GM18867 (cell line): ENCODE measurements around the gene MAD1L1.
"Not testable (repeated sequence)": the region's sequence is repeated elsewhere in the genome, so short reads cannot be mapped to it uniquely, and the experiment has no call there.

Source experiments
- ATAC-seq: cut with Tn5 transposase; IDR thresholded peaks from one replicate; pipeline ENCODE4 v1.9.1; 2021; ENCODE audit warnings: mild to moderate bottlenecking, moderate library complexity; ENCODE audit not compliant: unreplicated experiment

MAD1L1 gene

DNA sequence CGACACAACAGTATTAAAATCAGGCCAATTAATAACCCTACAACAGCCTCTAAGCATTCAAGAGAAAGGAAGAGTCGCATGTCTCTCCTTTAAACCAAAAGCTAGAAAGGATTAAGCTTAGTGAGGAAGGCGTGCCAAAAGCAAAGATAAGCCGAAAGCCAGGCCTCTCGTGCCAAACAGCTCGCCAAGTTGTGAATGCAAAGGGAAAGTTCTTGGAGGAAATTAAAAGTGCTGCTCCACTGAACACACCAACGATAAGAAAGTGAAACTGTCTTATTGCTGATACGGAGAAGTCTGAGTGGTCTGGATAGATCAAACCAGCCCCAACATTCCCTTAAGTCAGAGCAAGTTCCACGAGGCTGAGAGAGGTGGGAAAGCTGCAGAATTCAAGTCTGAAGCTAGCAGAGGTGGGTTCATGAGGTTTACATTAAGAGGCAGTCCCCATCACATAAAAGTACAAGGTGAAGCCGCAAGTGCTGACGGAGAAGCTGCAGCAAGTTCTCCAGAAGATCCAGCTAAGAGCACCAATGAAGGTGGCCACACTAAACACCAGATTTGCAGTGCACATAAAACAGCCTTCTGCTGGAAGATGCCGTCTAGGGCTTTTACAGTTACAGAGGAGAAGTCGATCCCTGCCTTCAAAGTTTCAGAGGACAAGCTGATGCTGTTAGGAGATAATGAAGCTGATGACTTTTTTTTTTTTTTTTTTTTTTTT lies 194.8 kb downstream of the MAD1L1 start:
- ATAC-seq, result no peak

- no peak for ATAC-seq
Observed at GRCh38 chr7:2037301-2037807, 195.4 kb downstream of the MAD1L1 start.

DNA sequence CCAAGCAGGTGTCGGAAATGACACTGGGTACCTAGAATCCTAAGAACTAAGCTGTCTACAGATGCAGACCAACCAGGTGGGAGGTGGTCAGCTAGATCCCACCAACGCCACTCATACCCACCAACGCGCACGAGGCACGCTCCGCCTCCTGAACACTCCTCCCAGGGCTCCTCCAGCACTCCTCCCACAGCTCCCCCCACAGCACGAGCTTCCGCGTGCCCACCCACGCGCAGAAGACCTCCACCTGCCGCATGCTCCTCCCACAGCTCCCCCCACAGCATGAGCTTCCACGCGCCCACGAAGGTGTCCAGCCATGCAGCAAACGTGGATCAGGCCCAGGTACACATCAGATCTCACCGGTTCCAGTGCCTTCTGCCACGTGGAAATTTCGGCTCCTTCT lies 196.0 kb downstream of the MAD1L1 start:
- no peak for ATAC-seq

GRCh38 chr7:2036201-2036600 lies 196.5 kb downstream of the MAD1L1 start:
- not testable (repeated sequence) for ATAC-seq

GRCh38 chr7:2034291-2035201 lies 198.2 kb downstream of the MAD1L1 start:
- no peak for ATAC-seq

DNA sequence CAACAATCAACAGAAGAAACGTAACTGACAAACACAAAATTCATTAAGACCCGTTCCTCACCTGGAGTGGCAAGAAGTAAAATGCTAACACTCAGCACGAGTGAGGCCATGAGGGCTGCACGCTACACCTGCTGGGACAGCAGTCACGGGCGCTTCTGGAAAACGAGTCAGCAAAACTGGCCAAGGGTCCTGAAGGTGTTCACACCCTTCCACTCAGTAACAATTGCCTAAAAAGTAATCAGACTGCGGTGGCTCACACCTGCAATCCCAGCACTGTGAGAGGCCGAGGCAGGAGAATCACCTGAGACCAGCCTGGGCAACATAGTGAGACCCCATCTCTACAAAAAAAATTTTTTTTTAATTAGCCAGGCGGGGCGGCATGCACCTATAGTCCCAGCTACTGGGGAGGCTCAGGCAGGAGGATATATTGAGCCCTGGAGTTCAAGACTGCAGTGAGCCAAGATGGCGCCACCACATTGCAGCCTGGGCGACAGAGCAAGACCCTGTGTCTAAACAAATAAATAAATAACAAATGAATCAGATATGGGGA lies 199.1 kb downstream of the MAD1L1 start:
- no peak for ATAC-seq

DNA sequence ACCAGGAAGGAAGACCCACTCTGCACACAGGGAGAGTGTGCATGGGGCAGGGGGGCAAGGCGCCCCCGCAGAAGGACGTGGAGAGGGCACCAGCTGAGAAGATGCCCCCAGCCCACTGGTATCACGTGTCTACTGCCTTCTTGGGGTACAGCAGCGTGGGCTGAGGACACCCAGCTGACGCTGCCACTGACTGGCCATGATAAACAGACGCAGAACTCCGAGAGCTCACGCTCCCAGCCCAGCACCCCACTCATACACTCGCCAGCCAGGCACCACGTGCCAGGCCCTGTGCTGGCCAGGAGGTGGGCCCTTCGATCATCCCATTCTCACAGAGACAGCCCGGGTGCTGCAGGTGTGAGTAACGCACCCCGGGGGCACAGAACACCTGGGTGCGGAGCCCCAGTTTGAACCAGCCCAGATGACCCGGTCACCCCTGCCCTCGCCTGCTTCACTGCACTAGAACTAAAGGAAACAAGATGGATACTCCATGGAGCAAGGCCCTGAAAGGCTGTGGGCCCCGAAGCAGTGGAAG lies 199.8 kb downstream of the MAD1L1 start:
- no peak for ATAC-seq

- no peak for ATAC-seq
Observed at GRCh38 chr7:2032030-2032875, 200.5 kb downstream of the MAD1L1 start.

GRCh38 chr7:2031451-2031845 lies 201.3 kb downstream of the MAD1L1 start:
- ATAC-seq, result no peak

- no peak for ATAC-seq
Observed at GRCh38 chr7:2030475-2031450, 202.0 kb downstream of the MAD1L1 start.

- no peak for ATAC-seq
Observed at GRCh38 chr7:2029936-2030335, 202.8 kb downstream of the MAD1L1 start.

- no peak for ATAC-seq
Observed at GRCh38 chr7:2029211-2029905, 203.4 kb downstream of the MAD1L1 start.

- no peak for ATAC-seq
Observed at GRCh38 chr7:2028733-2029132, 204.0 kb downstream of the MAD1L1 start.

DNA sequence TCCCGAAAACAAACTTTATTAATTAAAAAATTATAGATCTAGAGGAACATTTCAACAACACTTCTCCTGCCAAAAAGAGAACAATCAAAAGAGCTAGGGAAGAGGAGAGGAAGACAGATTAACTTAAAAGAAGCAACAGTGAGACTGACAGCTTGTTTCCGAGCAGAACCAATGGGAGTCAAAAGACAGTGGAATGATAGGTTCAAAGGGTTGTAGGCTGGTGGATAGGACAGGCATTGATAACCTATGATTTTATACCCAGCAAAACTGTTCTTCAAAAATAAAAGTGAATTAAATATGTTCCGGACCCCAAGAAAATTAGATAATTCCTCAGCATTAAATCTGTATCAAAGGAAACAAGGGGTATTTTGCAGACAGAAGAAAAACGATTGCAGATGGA lies 207.6 kb downstream of the MAD1L1 start:
- ATAC-seq, result no peak

DNA sequence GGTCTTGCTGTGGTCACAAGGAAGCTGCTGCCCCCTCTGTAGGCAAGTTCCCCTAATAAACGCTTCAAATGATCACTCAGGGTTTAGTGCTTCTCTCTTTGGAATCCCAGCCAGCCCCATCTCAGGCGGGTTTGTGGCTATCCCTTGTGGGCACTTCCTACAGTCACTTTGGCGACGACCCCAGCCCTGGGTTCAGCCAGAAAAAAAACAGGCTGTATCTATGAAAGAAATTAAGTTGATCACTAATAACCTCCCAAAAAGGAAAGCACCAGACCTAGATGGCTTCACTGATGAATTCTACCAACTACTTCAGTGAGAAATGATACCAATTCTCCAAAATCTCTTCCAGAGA lies 208.2 kb downstream of the MAD1L1 start:
- ATAC-seq, result no peak

DNA sequence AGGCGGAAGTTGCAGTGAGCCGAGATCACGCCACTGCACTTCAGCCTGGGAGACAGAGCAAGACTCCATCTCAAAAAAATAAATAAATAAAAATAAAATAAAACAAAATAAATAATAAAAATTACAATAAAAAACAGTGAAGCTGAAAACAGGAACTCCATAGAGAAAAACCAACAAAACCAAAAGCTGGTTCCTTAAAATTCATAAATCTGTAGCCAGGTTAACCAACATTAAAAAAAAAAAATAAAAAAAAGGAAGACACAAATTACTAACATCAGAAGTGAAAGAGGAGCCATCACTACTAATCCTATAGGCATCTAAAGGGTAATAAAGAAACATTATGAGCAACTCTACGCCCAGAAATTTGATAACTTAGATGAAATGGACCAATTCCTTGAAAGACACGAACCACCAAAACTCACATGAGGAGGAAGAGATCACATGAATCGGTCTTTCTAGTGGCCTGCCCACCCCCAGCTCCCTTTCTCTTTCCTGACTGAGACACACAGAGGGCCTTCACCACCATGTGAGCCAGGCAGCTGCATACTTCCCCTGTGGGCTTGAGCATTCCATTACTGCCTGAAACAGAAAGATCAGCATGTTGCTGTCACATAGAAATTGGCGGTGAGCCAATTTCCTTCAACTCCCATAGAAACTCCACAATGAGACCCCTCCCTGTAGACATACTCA lies 208.7 kb downstream of the MAD1L1 start:
- no peak for ATAC-seq

- no peak for ATAC-seq
Observed at GRCh38 chr7:2022737-2023250, 210.0 kb downstream of the MAD1L1 start.

DNA sequence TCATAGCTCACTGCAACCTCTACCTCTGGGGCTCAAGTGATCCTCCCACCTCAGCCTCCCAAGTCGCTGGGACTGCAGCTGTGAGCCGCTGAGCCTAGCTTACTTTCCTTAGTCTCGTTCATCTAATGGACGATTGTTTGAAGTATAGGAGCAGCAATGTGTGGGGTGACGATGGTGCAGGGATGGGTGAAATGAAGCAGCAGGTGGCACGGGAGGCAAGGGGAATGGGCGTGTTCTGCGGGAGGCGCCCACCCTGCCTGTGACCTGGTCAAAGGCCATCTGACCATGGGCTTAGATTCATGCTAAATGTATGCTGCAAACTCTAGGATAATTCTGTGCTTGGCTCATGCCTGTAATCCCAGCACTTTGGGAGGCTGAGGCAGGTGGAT lies 210.7 kb downstream of the MAD1L1 start:
- no peak for ATAC-seq
